ENCODE measurements around the gene HS6ST1. TPM values are rescaled to one million over a fixed set of nuclear protein-coding genes. Genes with fewer than 3 reads are reported as not detected.
A peak's percentile ranks its signal among the peaks of the same experiment; 100 is the strongest.

The HS6ST1 gene, protein sequence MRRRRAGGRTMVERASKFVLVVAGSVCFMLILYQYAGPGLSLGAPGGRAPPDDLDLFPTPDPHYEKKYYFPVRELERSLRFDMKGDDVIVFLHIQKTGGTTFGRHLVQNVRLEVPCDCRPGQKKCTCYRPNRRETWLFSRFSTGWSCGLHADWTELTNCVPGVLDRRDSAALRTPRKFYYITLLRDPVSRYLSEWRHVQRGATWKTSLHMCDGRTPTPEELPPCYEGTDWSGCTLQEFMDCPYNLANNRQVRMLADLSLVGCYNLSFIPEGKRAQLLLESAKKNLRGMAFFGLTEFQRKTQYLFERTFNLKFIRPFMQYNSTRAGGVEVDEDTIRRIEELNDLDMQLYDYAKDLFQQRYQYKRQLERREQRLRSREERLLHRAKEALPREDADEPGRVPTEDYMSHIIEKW
- 21.8 TPM for total RNA-seq

DNA sequence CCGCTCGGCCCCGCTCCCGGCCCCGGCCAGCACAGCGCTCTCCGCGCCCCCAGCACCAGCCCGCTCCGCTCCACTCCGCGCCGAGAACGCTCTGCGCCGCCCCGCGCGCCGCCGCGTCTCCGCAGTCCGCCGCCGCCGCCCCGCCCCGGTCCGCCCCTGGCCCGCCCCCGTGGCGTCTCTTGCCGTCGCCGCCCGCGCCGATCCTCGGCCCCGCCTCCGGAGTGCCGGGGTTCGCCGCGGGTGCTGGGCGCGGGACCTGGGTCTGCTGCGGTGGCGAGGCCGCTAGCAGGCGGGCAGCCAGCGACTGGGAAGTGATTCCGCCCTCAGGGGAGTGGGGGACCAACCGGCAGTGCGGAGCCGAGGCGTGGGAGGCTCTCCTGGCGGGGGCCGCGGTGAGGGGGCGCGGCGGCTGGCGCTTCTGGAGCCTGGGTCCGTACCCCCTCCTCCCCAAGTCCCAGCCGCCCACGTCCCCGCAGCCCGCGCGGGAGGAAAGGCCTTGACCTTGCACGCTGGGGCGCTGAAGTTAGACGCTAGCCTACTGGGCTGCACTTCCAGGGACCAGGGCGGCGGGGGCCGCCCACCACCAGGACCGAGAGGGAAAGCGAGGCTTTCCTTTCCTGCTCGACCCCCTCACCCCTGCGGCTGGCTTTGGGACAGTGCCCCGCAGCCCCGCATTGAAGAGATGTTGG lies at the start of gene HS6ST1:
TSS of gene HS6ST1 (minus strand) at position 93 of the 689 bp plus-strand sequence. CDS start 305 bp downstream, outside the sequence.
- ATAC-seq (peak; percentile 74), DNase-seq (ENCODE audit: low spot score) (peak; percentile 91)

DNA sequence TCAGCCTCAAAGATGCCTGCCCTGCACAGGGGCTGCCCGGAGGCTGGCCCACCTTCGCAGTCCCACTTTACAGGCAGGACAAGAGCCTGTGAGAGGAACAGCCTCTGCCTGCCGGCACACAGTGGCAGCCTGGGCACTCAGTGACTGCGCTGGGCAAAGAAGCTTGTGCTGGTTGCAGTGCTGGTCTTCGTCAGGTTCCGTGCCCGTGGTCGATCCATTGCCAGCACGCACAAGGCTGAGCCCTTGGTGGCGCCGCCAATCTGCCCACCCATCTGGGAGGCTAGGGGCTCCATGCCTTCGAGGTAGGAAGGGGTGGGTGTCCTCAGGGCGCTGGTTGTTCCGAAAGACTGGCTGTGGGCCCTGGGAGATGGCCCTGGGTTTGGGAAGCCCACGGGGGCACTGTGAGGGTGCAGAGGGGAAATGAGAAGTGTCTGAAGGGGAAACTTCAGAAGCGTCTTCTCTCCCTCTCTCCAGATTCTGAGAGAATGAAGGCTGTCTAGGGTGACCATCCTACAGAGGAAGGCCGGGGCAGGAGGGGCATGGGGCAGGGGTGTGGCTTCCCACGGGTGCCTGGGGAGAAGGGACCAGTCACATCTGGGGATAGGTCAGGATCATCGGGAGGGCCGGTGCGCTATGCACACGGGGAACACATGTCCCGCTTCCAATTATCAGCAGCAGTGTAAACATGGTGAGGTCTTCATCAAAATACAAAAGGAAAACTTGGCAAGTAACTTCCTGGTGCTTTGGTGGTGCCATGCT lies 49.1 kb upstream of the HS6ST1 start:
- DNase-seq (ENCODE audit: low spot score) (no peak), ATAC-seq (no peak)

GRCh38 chr2:128366713-128367511 lies 48.2 kb upstream of the HS6ST1 start:
- ATAC-seq (no peak), DNase-seq (ENCODE audit: low spot score) (no peak)

- DNase-seq (ENCODE audit: low spot score) (no peak), ATAC-seq (no peak)
Measured at GRCh38 chr2:128365217-128365905, 46.7 kb upstream of the HS6ST1 start.

DNA sequence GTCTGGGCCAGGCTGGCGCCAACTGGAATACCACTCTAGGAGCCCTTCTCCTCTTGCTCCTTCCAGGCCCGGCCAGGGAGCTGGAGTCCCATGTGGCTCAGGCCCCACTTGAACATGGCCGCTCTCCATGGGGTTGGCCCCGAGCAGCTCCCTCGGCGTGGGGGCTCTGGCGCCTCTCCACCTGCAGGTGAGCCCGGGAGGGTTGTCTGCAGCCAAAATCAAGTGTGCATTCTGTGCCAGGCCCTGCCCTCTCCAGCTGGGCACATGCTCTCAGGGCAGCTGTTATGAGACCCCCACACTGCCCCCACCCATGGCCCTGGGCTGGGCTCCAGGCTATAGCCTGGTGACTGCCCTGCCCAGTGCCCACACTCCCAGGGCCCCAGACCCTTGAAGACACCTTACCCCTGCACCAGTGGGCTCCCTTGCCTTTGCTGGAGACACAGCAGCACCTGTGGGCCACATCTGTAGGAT lies 45.8 kb upstream of the HS6ST1 start:
- no peak for DNase-seq (ENCODE audit: low spot score)

DNA sequence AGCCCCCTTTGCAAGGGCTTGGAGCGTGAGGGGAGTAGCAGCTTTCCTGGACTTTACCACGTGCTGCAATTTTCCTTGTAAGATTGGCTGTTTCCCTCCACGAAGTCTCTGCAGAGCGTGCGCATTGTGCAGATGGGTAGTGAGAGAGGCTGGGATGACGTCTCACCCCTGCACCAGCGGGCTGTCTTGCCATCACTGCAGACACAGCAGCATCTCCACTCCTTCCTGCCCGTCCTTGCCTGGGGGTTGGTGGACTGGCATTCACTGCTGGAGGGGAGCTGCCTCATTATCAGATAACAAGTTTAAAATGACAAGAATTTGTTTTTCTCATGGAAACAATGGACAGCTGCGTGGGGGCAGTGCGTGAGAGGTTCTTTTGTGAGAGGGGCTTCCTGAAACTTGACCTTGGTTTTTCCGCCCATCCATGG lies 45.3 kb upstream of the HS6ST1 start:
- DNase-seq (ENCODE audit: low spot score) (no peak), ATAC-seq (no peak)

More for the DNA sequence above, 45.8 kb upstream of the HS6ST1 start:
- no peak for ATAC-seq

DNA sequence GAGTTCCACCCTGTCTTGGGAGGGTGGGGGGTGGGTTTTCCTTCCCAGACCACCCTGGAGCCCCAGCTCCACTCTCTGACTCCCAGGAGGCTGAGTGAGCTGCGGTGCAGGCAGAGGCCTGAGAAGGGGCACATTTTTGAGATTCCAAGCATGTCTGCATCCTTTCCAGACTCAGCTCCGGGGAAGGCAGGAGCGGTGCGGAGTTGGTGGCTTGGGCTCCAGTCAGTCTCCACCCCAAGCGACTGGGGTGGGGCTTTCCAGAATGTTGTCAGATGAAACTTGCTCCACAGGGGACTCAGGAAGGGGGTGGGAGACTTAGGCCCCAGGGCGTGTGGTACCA lies 44.2 kb upstream of the HS6ST1 start:
- peak; percentile 24 for ATAC-seq

GRCh38 chr2:128362176-128362888 lies 43.7 kb upstream of the HS6ST1 start:
- DNase-seq (ENCODE audit: low spot score): no peak
- ATAC-seq: no peak

More for the DNA sequence above, 44.2 kb upstream of the HS6ST1 start:
- no peak for DNase-seq (ENCODE audit: low spot score)

- DNase-seq (ENCODE audit: low spot score) (peak; percentile 8), ATAC-seq (no peak)
Measured at GRCh38 chr2:128361376-128362131, 42.9 kb upstream of the HS6ST1 start.

DNA sequence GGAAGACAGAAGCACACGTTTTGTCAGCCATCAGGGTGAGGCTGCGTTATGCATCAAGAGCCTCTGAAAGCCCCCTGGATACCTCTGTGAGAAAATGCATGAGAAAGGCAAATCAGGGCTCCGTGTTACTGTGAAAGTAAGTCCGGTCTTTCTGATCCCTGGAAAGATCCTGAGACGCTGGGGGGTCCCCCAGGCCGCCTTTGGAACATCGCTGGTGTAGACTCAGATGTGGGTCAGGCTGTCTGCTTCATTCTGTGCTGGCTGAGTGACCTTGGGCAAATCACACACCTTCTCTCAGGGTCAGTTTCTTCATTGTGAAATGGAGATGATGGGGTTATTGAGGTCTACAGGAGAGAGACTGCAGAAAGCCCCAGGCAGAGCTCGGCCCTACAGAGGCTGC lies 42.0 kb upstream of the HS6ST1 start:
- DNase-seq (ENCODE audit: low spot score): peak; percentile 16
- no peak for ATAC-seq

GRCh38 chr2:128359841-128360240 lies 41.2 kb upstream of the HS6ST1 start:
- ATAC-seq: no peak
- no peak for DNase-seq (ENCODE audit: low spot score)

- ATAC-seq: no peak
Measured at GRCh38 chr2:128358941-128359731, 40.5 kb upstream of the HS6ST1 start.

GRCh38 chr2:128357506-128358370 lies 39.1 kb upstream of the HS6ST1 start:
- ATAC-seq (no peak), DNase-seq (ENCODE audit: low spot score) (peak; percentile 24)

More at GRCh38 chr2:128358941-128359731, 40.5 kb upstream of the HS6ST1 start:
- DNase-seq (ENCODE audit: low spot score): peak; percentile 24

- DNase-seq (ENCODE audit: low spot score) (no peak), ATAC-seq (no peak)
Measured at GRCh38 chr2:128356127-128356526, 37.5 kb upstream of the HS6ST1 start.

DNA sequence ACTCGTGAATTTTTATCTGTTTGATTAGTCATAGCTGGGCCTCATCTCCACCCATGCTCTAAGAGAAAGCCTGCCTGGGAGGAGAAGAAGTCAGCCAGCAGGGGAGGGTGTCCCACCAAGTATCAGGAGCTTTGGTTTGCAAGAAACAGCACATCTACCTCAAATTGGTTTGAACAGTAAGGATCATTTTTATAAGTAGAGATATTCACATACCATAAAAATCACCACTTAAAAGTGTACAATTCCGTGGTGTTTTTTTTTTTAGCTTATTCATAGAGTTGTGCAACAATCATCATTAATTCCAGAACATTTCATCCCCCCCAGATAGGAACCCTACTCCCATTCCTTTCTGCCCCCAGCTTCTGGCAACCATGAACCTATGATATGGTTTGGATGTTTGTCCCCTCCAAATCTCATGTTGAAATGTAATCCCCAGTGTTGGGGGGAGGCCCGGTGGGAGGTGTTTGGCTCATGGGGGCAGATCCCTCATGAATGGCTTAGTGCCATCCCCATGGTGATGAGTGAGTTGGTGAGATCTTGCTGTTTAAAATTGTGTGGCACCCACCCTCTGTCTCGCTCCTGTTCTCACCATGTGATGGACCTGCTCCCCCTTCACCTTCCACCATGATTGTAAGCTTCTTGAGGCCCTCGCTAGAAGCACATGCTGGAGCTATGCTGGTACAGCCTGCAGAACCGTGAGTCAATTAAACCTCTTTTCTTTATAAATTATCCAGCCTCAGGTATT lies 36.2 kb upstream of the HS6ST1 start:
- ATAC-seq: no peak
- peak; percentile 10 for DNase-seq (ENCODE audit: low spot score)

- ATAC-seq (no peak), DNase-seq (ENCODE audit: low spot score) (no peak)
Measured at GRCh38 chr2:128354161-128354560, 35.5 kb upstream of the HS6ST1 start.
